Measurements from ENCODE around the gene TIGD1.

The TIGD1 gene

DNA sequence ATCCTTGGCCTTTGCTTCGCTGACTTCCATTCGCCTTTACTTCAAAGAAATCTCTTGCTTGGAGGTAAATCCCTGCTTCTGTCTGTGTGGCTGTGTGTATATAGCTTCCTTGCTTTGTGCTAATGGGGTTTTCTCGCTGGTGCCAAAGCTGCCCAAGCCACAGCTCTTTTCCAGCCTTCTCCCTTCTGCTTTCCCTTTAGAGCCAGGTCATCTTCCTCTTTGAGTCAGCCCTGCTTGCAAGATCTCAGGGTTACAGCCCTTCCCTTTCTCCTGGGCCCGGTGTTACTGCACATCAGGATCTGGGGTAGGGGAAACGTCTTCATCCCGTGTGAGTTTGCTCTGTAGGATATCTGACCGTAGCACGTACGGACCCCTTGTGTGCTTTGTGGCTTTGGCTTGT, 19.2 kb upstream of the TIGD1 start:
- DNase-seq: no peak

DNA sequence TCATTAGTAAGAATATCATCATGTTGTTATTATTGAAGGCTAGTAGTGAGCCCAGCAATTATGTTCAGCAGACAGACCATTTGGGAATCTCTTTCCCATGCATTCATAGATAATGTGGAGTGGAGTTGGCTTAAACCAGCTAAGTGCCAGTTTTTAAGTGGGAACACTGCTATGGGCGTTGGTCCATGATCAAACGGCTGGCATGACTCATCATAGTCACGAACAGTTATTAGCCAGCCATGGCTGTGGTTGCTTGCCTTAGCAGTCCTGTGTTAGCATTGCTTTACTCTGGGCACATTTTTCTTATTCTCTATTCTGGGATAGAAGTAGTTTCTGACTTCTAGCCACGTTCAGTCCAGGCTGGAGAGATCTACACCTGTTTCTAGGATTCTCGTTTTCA, 17.8 kb upstream of the TIGD1 start:
- no peak for DNase-seq

DNA sequence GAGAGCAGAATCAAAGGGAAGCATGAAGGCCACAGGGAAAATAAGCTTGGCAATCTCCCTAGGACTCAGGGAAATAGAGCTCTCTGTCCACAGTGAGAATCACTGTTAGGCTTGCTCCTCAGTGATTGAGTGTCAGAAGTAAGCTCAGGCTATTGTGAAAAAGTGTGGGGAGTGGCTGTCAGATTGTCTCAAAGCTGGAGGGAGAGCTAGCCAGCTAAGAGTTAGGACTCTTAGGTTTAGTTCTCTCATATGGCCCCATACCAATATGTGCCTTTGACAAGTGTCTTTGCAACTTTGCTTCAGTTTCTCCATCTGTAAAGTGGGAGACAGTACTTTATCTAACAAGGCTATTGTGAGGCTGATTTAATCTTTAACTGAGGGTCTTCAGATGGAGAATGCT, 17.4 kb upstream of the TIGD1 start:
- DNase-seq: no peak

DNA sequence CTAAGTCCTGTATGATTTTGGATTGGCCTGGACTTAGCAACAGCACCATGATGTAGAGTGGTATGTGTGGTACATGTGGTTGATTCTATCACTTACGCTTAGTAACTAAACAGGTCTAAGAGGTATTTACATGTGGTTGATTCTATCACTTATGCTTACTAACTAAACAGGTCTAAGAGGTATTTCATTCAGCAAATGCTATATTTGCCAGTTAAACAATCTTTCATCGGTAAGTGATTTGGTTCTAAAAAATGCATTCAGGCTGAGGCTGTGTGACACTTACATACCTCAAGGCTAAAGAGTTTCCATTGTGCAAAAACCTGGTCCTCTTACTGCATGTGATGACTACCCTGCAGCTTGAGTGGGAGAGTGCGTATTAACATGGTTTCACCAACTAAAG, 13.2 kb upstream of the TIGD1 start:
- DNase-seq: no peak

DNA sequence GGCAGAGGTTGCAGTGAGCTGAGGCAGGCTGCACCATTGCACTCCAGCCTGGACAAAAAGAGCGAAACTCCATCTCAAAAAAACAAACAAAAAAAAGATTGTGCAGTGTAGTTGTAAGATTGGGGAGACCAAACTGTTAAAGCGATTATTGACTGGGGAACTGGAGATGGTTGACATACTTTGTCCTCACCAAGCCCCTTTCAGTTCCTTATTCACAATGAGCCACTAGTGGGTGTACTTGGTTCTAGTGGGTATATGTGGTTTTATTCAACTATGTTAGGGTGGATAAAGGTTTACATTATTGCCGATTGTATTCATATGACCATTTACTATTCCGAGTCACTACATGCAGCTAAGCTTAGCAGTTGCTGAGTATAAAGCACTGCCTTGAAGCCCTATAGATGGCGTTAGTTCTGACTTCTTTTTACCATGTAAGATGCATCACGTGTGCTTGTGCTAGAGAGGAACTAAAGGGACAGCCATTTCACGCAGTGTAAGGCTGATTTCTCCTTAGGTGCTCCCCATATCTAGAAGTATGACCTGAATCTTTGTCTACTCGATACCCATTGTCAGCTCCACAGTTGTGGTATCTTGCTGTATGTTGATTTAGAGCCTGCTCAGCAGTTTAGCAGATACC, 12.3 kb upstream of the TIGD1 start:
- DNase-seq: no peak

DNA sequence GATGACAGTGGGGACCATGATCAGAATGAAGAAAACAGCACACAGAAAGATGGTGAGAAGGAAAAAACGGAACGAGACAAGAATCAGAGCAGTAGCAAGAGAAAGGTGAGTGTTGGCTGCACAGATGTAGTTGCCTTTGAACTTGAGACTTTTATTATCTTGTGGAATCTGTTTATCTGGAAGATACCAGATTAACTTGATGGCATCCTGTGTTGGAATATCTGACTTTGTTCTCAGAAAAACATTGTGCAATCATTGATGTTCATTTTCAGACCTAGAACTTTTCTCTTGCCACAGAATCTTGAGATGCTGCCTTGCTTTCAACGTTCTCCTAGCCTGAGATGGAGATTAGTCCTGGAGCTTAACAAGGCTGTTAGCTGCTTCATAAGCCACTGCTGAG, 6.1 kb upstream of the TIGD1 start:
- no peak for DNase-seq

DNA sequence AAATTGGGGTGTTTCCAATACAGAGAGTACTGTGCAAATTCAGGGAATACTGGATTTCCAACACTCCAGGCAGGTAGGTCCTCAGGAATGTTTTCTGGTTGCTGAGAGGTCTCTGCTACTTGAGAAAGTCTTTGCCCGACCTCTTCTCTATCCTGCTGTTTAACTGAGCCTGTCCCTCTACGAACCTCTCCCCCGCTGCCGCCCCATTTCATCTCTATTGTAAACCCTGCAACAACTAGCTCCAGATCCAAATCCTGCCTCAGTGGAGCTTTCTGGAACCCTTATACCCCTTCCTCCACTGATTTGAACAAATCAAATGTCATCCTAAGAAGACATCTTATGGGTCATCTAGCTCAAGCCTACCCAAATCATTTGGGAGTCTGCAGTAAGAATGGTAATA, 1.4 kb upstream of the TIGD1 start:
- DNase-seq: no peak

DNA sequence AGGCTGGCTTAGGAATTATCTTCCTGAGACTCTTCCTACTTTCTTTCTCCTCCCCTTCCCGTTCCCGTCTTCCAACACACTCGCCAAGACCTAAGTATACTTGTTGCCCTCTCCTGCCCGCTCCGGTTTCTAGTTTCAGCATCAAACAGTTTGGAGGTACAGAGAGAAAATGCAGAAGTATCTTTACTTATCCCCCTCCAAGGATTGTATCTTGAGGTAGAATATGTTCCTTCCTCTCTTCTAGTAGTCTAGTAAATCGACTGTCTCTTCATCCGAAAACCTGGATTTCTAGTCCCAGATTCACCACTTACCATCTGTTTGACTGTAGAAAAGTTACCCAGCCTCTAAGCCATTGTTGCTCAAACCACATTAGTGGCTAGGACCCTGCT, 887 bp upstream of the TIGD1 start:
- DNase-seq: no peak

DNA sequence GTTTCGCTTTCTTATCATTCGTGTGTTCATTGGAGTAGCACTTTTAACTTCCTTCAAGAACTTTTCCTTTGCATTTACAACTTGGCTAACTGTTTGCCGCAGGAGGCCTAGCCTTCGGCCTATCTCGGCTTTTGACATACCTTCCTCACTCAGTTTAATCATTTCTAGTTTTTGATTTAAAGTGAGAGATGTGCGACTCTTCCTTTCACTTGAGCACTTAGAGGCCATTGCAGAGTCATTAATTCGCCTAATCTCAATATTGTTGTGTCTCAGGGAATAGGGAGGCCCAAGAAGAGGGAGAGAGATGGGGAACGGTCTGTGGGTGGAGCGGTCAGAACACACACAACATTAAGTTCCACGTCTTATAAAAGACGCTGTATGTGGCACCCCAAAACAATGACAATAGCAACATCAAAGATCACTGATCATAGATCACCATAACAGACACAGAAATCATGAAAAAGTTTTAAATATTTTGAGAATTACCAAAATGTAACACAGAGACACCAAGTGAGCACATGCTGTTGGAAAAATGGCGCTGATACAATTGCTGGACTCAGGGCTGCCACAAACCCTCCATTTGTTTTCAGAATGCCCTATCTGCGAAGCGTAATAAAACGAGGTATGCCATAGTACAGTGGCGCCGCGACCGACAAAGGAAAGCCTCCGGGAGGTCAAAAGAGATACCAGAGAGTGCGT, 553 bp downstream of the TIGD1 start:
- DNase-seq: no peak

DNA sequence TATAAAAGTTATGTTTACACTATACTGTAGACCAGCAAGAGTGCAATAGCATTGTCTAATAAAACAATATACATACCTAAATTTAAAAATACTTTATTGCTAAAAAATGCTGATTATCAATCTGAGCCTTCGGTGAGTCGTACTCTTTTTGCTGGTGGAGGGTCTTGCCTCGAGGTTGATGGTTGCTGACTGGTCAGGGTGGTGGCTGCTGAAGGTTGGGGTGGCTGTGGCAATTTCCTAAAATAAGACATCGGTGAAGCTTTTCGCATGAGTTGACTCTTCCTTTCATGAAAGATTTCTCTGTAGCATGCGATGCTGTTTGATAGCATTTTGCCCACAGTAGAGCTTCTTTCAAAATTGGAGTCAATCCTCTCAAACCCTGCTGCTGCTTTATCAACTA, 2.4 kb downstream of the TIGD1 start:
- DNase-seq: no peak

DNA sequence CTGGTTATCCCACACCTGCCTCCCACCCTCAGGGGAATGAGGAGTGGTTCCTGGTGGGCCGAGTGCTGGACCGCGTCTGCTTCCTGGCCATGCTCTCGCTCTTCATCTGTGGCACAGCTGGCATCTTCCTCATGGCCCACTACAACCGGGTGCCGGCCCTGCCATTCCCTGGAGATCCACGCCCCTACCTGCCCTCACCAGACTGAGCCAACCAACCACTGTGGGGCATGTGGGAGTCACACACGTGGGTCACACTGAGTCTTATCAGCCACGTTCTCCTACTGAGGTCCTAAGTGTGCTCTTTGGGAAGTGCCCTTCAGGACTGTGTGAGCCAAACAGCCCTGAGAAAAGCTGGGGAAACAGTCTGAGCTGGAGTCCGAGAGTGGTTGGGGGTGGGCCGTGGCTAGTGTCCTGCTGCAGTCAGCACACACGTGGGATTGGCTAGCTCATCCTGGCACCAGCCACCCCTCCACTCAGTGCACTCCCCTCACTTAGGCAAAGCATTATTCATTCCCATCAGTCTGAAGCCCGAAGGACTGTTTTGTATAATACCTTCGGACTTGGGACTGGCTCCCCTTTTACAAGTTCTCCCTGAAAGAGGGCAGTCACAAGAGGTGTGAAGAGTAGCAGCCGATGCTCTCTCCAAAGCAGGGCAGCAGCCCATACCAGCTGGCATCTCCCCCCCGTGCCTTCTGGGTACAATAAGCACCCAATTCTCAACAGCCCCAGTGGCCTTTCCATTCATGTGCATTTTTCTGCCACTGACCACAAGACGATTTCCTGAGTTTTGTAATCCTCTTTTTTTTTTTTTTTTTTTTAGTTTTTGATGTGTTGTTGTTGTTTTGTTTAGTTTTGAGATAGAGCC, 4.6 kb downstream of the TIGD1 start:
- no peak for DNase-seq

DNA sequence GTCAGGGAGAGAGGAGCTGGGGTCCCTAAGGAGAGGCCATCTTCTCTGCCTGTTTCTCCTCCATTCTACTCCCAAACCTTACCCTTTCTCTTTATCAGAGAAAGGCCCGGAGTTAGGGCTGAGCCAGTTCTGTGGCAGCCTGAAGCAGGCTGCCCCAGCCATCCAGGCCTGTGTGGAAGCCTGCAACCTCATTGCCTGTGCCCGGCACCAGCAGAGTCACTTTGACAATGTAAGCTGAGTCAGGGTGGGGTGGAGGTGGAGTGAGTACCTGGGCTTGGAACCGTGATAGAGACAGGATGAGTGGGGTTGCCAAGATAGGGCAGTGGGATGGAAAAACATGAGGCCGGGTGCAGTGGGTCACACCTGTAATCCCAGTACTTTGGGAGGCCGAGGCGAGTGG, 5.7 kb downstream of the TIGD1 start:
- DNase-seq: no peak

DNA sequence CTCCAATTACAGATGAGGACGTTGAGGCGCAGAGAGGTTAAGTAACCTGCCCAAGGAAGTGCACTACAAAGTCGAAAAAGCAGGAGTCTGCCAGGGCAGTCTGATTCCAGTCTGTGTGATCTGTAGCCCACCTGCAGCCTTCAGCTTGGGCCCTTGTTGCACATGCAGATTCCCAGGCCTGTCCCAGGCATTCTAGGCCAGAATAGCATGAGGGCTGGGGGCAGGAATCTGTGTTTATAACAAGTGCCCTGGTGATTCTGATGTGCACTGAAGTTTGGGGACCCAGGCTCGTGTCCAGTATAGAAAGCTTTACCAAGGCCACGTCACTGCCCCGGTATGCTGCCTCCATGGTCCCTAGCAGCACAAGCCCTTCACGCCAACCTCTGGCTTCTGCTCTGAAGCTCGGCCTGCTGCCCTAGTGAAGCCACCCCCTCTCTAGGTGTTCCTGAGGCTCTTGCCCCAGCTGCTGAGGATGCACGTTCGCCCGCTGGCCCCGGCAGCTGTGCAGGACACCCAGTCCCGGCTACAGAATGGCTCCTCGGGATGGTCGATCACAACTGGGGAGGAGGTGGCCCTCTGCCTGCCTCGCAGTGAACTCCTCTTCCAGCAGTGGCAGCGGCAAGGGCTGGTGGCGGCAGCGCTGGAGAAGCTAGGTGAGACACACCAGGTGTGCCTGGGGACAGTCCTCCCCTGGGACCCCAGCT, 6.3 kb downstream of the TIGD1 start:
- no peak for DNase-seq

DNA sequence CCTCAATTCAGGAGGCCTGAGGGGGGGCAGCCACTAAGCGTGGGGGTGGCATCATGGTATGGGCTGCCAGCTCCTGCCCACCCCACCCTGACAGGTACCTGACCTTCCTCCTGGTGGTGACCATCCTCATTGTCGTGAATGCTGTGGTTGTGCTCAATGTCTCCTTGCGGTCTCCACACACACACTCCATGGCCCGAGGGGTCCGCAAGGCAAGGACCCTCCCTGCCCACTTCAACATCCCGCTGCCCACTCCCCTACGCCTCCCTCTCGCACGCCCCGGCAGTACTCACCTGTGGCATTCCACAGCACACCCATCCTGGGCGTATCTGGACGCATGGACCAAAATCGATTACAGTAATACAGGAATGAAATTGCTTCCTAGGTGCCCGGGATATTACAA, 6.9 kb downstream of the TIGD1 start:
- no peak for DNase-seq

DNA sequence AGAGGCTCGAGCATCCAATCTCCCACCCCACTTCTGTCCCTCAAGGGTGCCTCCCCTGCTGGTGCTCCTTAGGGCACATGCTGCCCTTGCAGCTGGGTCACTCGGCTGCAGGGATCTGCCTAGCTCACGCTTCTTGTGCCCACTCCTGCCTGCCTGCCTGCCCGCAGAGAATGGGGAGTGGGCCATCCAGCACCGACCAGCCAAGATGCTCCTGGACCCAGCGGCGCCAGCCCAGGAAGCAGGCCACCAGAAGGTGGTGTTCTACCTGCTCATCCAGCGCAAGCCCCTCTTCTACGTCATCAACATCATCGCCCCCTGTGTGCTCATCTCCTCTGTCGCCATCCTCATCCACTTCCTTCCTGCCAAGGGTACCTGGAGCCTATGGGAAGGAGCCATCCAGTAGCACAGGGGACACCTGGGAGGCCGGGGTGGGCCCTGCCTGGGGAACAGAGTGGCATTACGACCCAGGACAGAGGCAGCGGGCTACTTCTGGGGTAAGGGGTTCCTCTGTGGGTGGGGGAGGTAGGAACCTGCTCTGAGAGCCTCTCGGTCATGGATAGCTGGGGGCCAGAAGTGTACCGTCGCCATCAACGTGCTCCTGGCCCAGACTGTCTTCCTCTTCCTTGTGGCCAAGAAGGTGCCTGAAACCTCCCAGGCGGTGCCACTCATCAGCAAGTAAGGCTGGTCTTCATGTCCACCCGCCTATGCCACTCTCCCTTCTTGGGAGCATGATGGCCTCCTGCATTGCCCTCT, 7.5 kb downstream of the TIGD1 start:
- no peak for DNase-seq

DNA sequence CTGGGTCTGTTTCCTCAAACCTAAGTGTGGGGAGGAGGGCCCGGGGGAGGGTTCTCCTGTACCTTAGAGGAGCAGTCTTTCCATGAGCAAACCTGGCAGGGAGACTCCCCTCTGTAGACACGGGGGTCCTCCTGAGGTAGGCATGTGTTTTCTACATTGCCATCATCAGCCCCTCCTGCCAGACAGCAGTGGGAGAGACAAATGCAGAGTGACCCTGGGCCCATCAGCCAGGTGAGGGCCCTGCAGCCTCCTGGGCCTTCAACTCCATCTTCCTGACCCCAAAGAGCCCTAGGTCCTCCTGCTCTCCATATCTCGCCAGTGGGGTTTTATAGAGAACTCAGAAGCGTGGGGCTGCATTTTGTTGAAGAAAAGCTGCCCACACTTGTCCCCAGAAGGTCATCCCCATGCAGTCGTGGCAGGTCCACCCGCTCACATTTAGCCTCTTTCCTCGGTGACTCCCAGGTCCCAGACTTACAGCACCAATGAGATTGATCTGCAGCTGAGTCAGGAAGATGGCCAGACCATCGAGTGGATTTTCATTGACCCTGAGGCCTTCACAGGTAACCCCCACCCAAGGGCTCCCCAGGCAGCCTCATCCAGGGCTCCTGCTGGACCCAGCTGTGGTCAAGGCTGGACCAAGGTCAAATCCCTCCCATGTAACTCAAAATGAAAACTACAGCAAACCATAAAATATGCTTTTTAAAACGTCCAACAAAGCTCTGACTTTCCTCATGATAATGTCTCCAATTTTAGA, 8.2 kb downstream of the TIGD1 start:
- no peak for DNase-seq

DNA sequence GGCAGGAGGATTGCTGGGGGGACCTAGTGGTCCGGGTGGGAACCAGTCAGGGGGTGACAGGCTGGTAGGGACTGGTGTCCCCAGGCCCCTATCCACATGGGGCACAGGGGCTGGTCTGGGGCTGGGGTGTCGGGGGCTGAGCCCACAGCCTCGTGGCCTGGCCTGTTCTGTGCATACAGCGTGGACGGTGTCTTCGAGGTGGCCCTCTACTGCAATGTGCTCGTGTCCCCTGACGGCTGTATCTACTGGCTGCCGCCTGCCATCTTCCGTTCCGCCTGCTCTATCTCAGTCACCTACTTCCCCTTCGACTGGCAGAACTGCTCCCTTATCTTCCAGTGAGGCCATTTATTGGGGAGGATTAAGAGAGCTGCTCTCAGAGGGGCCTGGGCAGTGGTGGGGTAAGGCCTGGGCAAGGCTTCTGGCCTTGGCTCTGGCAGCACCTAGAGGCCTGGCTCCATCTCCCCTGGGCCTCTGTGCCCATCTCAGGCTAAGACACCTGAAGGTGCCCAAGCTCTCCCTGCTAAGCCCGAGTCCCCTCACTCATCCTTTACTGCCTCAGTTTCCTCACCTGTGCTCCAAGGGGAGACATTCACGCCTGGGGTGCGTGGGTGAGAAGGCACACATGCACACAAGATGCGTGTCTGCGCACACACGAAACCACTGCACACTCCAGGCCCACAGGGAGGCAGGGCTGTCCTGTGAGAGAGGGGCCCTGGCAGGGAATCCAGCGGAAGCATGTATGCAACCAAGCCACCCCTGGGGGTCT, 9.0 kb downstream of the TIGD1 start:
- DNase-seq: no peak

DNA sequence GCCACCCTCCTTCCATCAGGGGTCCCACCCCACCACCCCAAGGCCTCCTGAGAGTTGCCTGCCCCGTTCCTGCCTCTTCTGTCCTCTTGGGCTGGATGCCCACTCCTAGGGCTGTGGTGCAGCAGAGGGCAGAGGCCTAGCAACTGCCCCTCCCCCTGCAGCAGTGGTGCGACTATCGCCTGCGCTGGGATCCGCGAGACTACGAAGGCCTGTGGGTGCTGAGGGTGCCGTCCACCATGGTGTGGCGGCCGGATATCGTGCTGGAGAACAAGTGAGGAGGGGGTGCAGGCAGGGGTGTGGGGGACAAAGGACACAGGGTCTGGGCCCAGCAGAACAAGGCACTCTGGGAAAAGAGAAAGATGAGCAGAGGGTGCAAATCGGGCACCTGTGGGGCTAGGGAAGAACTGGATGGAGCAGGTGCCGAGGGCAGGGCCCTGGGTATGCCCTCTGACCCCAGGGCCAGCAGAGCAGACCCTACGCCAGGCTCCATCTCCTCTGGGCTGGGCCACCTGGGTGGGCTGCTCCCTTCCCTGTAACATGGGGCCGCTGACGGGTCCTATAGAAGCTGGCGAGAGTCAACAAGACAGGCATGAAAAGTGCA, 9.8 kb downstream of the TIGD1 start:
- no peak for DNase-seq

DNA sequence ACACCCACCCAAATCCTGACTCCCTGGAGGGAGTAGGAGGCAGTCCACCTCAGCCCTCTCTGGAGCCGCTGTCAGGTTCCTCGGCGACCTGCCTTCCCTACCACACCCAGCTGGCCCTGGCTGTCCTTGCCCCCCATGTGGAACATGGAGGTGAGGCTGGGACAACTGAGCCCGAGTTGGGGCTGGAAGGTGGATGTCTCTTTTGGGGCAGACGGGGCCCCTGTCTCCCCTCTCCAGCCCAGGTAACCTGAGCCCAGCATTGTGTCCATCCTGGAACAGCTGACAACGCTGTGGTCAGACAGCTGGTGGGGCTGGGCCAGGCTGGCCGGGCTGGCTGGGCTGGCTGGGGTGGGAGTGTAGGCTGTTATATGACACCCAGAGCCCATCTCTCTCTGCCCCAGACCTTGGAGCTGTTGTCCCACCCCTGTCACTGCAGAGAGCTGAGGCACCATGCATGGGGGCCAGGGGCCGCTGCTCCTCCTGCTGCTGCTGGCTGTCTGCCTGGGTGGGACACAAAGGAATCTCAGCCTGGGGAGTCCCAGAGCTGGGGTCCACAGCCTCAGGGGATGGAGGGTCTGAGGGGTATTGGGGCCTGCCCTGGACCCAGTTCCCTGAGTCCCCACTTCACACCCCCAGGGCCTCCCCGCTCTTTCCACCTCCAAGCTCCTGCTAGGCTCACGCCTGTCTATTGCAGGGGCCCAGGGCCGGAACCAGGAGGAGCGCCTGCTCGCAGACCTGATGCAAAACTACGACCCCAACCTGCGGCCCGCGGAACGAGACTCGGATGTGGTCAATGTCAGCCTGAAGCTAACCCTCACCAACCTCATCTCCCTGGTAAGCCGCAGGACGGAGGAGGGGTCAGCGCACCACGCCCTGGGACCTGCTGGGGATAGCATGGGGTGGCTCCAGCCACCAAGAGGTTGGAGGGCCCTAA, 10.8 kb downstream of the TIGD1 start, which contains the start of gene CHRNG:
CHRNG (plus strand) TSS at position 395 of the 934 bp plus-strand sequence; CDS start at position 451, 56 bp downstream.
- DNase-seq: no peak
